ENCODE data around the gene PDE8A.

Gene PDE8A

GRCh38 chr15:85014932-85015331 is 33.3 kb downstream of the PDE8A start:
- DNase-seq, result no peak

GRCh38 chr15:85016275-85016674 is 34.6 kb downstream of the PDE8A start:
- DNase-seq, result no peak

DNA sequence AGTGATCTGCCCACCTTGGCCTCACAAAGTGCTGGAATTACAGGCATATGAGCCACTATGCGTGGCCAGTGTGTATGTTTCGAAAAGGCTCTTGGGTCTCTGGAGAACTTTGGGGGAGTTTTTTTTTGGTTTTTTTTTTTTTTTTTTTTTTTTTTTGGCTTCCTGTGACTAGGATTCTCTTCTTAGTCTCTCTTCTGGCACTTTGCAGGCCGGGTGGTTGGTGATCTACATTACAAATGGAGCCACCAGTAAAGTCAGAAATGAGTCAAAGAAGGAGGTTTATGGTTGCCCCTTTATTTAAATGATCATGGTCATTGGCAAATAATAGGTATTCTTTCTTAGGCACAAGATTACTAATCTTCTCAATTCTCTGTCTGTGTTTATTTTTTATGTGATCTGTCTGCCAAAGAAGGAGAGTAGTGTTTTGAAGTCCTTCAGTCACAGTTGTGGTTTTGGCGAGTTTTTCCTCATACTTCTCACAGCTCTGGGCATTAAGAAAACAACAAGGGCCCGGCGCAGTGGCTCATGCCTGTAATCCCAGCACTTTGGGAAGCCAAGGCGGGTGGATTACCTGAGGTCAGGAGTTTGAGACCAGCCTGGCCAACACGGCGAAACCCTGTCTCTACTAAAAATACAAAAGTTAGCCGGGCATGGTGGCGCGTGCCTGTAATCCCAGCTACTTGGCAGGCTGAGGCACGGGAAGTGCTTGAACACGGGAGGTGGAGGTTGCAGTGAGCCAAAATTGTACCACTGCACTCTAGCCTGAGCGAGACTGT is 38.3 kb downstream of the PDE8A start:
- DNase-seq, result no peak

DNA sequence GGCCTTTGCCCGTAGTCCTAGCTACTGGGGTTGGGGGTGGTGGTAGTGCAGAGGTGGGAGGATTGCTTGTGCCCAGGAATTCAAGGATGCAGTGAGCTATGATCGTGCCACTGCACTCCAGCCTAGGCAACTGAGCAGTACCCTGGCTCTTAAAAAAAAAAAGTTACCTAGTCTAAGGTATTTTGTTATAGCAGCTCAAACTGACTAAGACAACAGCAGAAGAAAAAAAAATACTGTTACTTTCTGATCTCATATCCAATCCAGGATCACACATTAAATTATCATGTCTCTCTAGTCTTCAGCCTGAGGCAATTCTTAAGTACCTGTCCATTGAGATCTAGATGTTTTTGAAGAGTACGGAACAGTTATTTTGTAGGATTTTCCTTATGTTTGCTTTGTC is 39.8 kb downstream of the PDE8A start:
- no peak for DNase-seq

DNA sequence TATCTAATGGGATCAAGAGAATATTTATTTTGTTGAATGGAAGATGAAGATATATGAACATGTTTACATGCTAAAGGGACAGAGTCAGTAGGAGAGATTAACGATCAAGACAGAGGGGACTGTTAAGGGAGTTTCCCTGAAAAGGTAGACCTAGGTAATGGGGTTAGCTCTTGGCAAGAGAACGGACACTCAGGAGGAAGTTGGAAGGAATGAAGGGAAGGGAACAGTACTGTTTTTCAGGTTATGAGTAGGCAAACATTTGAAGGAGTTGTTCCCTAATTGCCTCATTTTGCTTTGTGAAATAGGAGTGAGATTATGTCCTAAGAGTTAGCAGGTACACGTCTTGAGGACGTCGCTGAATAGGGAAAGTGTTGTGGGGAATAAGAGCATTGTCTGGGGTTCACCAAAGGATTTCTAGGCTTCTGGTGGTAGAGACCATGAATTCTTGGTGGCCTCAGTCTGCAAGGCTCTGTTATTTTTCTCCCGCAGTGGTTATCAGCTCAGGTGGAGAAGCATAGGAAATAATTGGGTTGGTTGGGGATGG is 41.3 kb downstream of the PDE8A start:
- no peak for DNase-seq

- DNase-seq, result no peak
These were observed 42.3 kb downstream of the PDE8A start for GRCh38 chr15:85024003-85024402.

GRCh38 chr15:85024509-85025336 is 43.1 kb downstream of the PDE8A start:
- peak; percentile 53 for DNase-seq

DNA sequence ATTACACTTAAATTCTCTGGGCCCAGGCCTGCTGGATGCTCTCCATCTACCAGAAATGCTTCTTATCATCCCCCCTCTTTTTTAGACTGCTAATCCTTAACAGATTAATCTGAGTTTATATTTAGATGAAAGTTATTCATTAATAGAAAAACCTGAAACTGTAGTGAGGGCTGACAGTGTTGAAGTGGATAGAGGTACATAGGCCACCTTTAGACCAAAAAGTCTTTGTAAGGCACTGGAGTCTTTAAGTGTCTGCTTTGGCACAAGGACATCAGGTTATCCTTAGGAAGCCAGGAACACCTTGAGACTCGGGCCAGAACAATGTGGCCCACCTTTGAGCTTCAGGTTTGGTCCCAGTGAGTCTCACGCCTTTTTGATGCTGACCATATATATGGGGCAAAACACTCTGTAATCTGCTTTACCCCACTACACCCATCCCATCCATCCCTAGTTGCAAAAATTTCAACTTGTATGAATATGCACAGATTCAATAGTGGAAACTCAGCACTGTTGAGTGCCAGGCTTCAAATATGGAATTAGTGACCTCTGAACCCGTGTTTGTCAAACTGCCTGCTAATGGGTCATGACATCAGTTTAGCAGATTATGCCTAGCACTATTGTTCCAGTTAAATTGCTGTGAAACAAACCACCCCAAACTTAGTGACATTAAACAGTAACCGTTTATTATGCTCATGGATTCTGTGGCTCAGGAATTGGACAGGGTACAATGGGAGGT is 44.0 kb downstream of the PDE8A start:
- no peak for DNase-seq

DNA sequence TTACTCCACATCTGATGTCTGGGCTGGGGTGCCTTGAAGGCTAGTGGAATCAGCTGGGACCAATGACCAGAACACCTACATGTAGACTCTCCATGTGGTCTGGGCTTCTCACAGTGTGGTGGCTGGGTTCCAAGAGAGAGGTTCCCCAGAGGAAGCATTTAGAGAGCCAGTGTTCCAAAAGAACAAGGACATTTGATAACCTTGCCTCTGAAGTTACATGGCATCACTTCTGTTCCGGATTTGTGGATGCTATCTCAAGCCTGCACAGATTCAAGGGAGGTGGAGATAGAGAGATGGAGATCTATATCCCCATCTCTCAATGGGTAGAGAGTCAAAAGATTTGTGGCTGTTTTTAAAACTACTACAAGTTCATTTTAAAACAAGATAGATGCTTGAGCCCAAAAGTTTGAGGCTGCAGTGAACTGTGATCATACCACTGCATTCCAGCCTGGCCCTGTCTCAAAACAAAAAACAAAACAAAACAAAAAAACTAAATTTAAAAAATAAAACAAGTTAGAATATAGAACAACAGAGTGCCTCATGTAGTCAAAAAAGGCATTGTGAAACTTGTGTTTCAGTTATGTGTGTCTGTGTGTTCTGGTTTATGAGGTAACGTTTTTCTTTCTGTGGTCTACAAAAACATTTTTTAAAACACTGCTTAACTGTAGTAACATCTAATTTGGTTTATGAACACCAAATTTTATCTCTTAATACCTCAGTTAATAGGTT is 44.8 kb downstream of the PDE8A start:
- no peak for DNase-seq

- no peak for DNase-seq
These were observed 45.4 kb downstream of the PDE8A start for GRCh38 chr15:85027033-85027380.

GRCh38 chr15:85027421-85027820 is 45.8 kb downstream of the PDE8A start:
- no peak for DNase-seq

DNA sequence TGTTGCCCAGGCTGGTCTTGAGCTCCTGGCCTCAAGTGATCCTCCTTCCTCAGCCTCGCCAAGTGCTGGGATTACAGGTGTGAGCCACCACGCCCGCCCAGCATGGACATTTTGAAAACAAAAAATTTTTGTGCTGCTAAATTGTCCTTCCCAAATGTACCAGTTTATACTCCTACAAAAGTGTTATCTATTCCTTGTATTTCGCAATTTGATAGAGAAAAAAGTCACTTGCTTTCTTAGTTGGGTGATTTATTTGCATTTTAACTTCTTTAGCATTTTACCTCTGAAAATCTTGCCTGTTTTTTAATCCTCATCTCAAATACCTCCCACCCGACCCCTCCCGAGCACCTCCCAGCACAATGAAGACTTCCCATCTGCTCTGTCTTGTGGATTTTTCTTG is 46.8 kb downstream of the PDE8A start:
- no peak for DNase-seq

DNA sequence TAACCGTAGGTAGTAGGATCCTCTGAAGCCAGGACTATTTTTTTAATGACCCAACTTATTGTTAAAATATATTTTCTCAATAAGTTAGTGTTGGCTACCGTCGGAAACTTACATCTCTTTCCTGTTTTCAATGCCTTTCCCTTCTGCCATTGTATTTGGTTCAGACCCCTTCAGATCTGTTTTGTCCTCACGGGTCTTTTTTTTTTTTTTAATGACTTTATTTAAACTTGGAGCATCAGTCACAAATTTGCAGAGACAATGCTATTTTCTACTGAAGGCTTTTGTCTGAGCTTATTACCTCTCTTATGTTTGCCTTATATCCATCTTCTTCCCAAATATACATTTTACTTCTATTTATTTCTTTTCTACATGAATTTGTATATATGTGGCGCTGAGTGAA is 47.6 kb downstream of the PDE8A start:
- DNase-seq, result no peak

DNA sequence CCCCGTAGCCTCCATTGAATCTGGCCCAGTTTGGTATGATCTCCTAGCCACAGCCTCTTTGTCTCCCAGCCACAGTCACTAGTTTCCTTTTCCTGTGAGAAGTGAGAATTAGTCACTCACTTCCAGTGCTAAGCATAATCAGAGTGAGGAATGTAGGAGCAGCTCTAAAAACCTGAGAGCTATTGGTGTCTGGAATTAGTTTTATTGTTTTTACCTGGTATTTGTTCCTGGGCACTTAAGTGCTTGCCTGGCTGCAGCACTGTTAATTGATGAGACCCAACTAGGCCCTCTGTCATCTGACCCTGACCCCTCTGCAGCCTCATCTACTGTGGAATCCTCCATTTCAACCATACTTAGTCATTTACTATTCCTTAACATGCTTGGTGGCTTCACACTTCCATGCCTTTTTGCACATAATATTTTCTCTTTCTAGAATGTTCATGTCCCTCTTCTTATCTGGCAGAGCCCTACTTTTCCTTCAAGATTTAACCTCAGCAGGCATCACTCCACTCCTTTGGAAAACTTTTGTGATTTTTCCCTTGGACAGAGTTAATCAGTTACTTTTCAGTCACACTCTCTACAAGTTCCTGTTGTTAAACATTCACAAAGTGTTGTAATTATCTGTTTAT is 48.8 kb downstream of the PDE8A start:
- peak; percentile 67 for DNase-seq

DNA sequence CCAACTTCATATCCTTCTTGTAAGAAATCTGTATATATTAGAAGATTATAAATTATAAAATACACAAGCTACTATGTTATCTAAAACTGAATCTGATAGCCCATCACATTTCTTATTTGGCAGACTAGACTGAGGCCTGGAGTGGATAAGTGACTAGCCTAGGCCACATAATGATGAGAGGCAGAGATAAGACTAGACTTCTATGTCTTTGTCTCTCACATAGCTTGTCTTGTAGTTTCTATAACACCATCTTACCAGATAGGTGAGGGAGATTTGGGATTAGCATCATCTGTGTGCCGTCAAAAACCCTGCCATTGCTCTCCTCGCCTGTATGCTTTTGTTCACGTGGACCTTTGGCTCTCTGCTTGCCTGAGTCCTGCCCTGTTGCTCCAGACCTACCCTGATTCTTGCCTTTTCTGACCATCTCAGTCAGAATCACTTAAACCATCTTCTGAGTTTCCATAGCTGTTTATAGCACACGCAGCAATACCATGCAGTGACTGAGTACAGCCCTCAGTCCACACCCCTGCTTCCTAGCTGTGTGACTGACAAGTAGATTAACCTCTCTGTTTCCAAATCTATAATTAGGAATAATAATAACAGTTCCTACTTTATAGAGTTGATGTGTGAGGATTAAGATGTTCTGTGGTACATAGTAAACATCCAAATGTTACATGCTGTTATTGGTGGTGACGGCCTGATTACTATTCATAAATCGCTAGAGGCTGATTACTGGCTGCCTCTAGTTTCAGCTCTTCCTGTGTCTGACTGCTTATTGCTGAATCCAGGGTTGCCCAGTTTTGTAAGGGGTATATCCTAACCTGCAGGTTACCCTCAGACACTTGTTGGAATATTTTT is 49.7 kb downstream of the PDE8A start:
- DNase-seq, result no peak

GRCh38 chr15:85031944-85032558 is 50.4 kb downstream of the PDE8A start:
- DNase-seq, result no peak

GRCh38 chr15:85033148-85033547 is 51.5 kb downstream of the PDE8A start:
- no peak for DNase-seq

DNA sequence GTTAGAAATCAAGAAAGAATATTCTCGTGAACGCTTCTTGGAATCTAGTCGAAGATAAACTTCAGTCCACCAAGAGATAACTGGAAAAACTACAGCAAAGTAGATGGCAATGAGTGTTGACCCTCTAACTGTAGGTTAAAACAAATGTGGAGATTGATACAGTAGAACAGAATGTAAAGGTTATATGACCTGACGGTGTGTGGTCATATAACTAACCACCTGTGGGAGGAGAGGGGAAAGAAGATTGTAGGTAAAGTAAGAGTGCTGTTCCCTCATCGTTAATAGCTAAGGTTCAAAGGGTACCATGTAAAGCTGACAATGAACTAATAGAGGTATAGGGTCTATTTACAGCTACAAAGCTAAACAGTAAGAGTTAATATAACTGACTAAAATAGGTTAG is 52.6 kb downstream of the PDE8A start:
- no peak for DNase-seq

- DNase-seq, result no peak
These were observed 54.3 kb downstream of the PDE8A start for GRCh38 chr15:85035980-85036379.

GRCh38 chr15:85036716-85037115 is 55.1 kb downstream of the PDE8A start:
- DNase-seq, result no peak

GRCh38 chr15:85037641-85038040 is 56.0 kb downstream of the PDE8A start:
- no peak for DNase-seq
